OCI-LY7 (cell line): ENCODE results near the gene VIPR1. TPM values are rescaled to one million over a fixed set of nuclear protein-coding genes. Genes with fewer than 3 reads are reported as not detected.

ENCODE experiments used
- BruUV-seq: library from RNA; stranded (reverse); fragments of 400-500 nt; replicated peaks from 2 replicates; lab custom pipeline; 2021; lab: Mats Ljungman, UMichigan
- CTCF ChIA-PET: fragments of 300-600 bp; sonication (Branson Sonifier 250); formaldehyde crosslinking; loops from one replicate; lab custom pipeline; 2022; ENCODE audit warnings: antibody characterized with exemption; ENCODE audit not compliant: unreplicated experiment; lab: Charles Lee
- POLR2A ChIA-PET: fragments of 300-600 bp; sonication (Branson Sonifier 250); formaldehyde crosslinking; loops from one replicate; lab custom pipeline; 2022; ENCODE audit warnings: antibody characterized with exemption; lab: Charles Lee
- DNase-seq: peaks from one replicate; pipeline ENCODE4 v3.0.0-alpha.2; 2015; ENCODE audit warnings: low spot score
- H2AFZ ChIP-seq: fragments of 200-600 bp; sonication (generic), shearing (Covaris generic); 2 replicates; pipeline ENCODE4 v1.6.1; 2014; ENCODE audit warnings: mild to moderate bottlenecking, antibody characterized with exemption, low read length, moderate library complexity
- H3K27ac ChIP-seq: fragments of 200-600 bp; sonication (generic); 2 replicates; pipeline ENCODE4 v1.5.1; 2014; ENCODE audit warnings: mixed run types, low read depth, mild to moderate bottlenecking, moderate library complexity, low read length, inconsistent platforms; ENCODE audit not compliant: poor library complexity, severe bottlenecking
- H3K36me3 ChIP-seq: fragments of 200-600 bp; sonication (generic); 2 replicates; pipeline ENCODE4 v1.6.1; 2014; ENCODE audit warnings: mild to moderate bottlenecking, antibody characterized with exemption, low read length, moderate library complexity, mixed read lengths; ENCODE audit not compliant: insufficient read depth
- H3K4me1 ChIP-seq: fragments of 200-600 bp; sonication (generic); 2 replicates; pipeline ENCODE4 v1.5.1; 2014; ENCODE audit warnings: mild to moderate bottlenecking, low read length; ENCODE audit not compliant: insufficient read depth, poor library complexity, severe bottlenecking
- H3K4me2 ChIP-seq: fragments of 200-600 bp; sonication (generic); 2 replicates; pipeline ENCODE4 v1.6.1; 2014; ENCODE audit warnings: mild to moderate bottlenecking, low read length
- H3K4me3 ChIP-seq: fragments of 200-600 bp; sonication (generic); 2 replicates; pipeline ENCODE4 v1.5.1; 2014; ENCODE audit warnings: mild to moderate bottlenecking, low read depth, low read length; ENCODE audit not compliant: poor library complexity, severe bottlenecking
- H3K79me2 ChIP-seq: fragments of 200-600 bp; sonication (generic); 2 replicates; pipeline ENCODE4 v1.6.1; 2016; ENCODE audit warnings: low read depth, mild to moderate bottlenecking, low read length, moderate library complexity, mixed read lengths; ENCODE audit not compliant: insufficient read depth
- H3K9me2 ChIP-seq: fragments of 200-600 bp; sonication (generic); 2 replicates; pipeline ENCODE4 v1.6.1; 2016; ENCODE audit warnings: mild to moderate bottlenecking, low read length, mixed read lengths; ENCODE audit not compliant: insufficient read depth
- H3K9me3 ChIP-seq: fragments of 200-600 bp; sonication (generic); 2 replicates; pipeline ENCODE4 v1.6.1; 2014; ENCODE audit warnings: mild to moderate bottlenecking, mixed run types, low read length, mixed read lengths
- H4K20me1 ChIP-seq: fragments of 200-600 bp; sonication (generic); 2 replicates; pipeline ENCODE4 v1.6.1; 2014; ENCODE audit warnings: mild to moderate bottlenecking, antibody characterized with exemption, low read length, moderate library complexity, mixed read lengths; ENCODE audit not compliant: insufficient read depth
- CTCF ChIP-seq: fragments of 200-600 bp; sonication (generic); conservative IDR thresholded peaks from 2 replicates; pipeline ENCODE4 v1.5.1; 2014; ENCODE audit warnings: mild to moderate bottlenecking, antibody characterized with exemption, low read length, moderate library complexity, mixed read lengths
- EZH2phosphoT487 ChIP-seq: fragments of 200-600 bp; sonication (generic); IDR thresholded peaks from 2 replicates; pipeline ENCODE4 v1.6.1; 2018; ENCODE audit warnings: low read depth, borderline replicate concordance, mild to moderate bottlenecking, mixed run types, antibody characterized with exemption, low read length, moderate library complexity, mixed read lengths
- intact Hi-C: fragments of 100-400 bp; cut with micrococcal nuclease; formaldehyde crosslinking; loops from one replicate; pipeline ENCODE4 v1.10.0; 2022; ENCODE audit not compliant: unreplicated experiment
- total RNA-seq, 2 experiments: library from RNA; depleted of rRNA in 1 of 2; stranded (reverse); fragments of >200 nt in 1 of 2; shearing (Covaris generic) in 1 of 2; gene quantifications; 2 replicates each; pipeline ENCODE4 v1.2.3, GENCODE V29; 2014 to 2022

Gene VIPR1
- total RNA-seq, 2 experiments from 2014 or later = not detected

GRCh38 chr3:42520906-42521305 is 18.5 kb downstream of the VIPR1 start:
- no peaks in the 10 kb centered on the region for H3K9me3 ChIP-seq
- no peak overlapping the region for H3K4me3 ChIP-seq
- H3K4me2 ChIP-seq = no peak overlapping the region
- no TSS peak for BruUV-seq
- intact Hi-C loops = no loop called here
- no peaks in the 10 kb centered on the region for H3K9me2 ChIP-seq
- ChIA-PET POLR2A (no interaction called here), CTCF (no interaction called here)
- no peak for TF ChIP-seq EZH2phosphoT487
- TF ChIP-seq CTCF = no peak
- no peak for DNase-seq
- no peaks in the 10 kb centered on the region for H3K79me2 ChIP-seq
- no peaks in the 10 kb centered on the region for H4K20me1 ChIP-seq
- no peak overlapping the region for H2AFZ ChIP-seq
- H3K27ac ChIP-seq = no peak overlapping the region
- no peaks in the 10 kb centered on the region for H3K4me1 ChIP-seq
- H3K36me3 ChIP-seq = no peaks in the 10 kb centered on the region

GRCh38 chr3:42524751-42525150 is 22.3 kb downstream of the VIPR1 start:
- Histone ChIP-seq H3K4me3 (no peak overlapping the region), H4K20me1 (no peaks in the 10 kb centered on the region), H3K27ac (no peak overlapping the region), H3K4me1 (no peaks in the 10 kb centered on the region), H3K9me2 (no peaks in the 10 kb centered on the region), H3K4me2 (no peak overlapping the region), H2AFZ (no peak overlapping the region), H3K79me2 (no peaks in the 10 kb centered on the region), H3K36me3 (no peaks in the 10 kb centered on the region), H3K9me3 (no peaks in the 10 kb centered on the region)
- TF ChIP-seq EZH2phosphoT487 (no peak), CTCF (no peak)
- no peak for DNase-seq
- intact Hi-C loops = no loop called here
- BruUV-seq = no TSS peak
- ChIA-PET POLR2A (no interaction called here), CTCF (no interaction called here)

- no TSS peak for BruUV-seq
- intact Hi-C loops = no loop called here
- Histone ChIP-seq H3K27ac (no peak overlapping the region), H3K9me2 (no peaks in the 10 kb centered on the region), H2AFZ (no peak overlapping the region), H3K4me2 (no peak overlapping the region), H3K9me3 (no peaks in the 10 kb centered on the region), H3K79me2 (no peaks in the 10 kb centered on the region), H3K4me3 (no peak overlapping the region), H3K4me1 (no peaks in the 10 kb centered on the region), H3K36me3 (no peaks in the 10 kb centered on the region), H4K20me1 (no peaks in the 10 kb centered on the region)
- ChIA-PET CTCF (no interaction called here), POLR2A (no interaction called here)
- no peak for TF ChIP-seq EZH2phosphoT487
- no peak for DNase-seq
Measured at GRCh38 chr3:42525212-42525611, 22.8 kb downstream of the VIPR1 start.
